GM21619 (cell line): ENCODE data around the gene RNU6-8.

Source experiments
- ATAC-seq: cut with Tn5 transposase; IDR thresholded peaks from one replicate; pipeline ENCODE4 v1.9.1; 2021; ENCODE audit not compliant: unreplicated experiment

The RNU6-8 gene

GRCh38 chr14:32202998-32203882 is at the start of gene RNU6-8:
TSS of gene RNU6-8 (minus strand) at chr14:32203269.
- peak; percentile 59 for ATAC-seq

- peak; percentile 88 for ATAC-seq
Measured at GRCh38 chr14:32252030-32252670, 49.1 kb upstream of the RNU6-8 start.

GRCh38 chr14:32251530-32251929 is 48.5 kb upstream of the RNU6-8 start:
- no peak for ATAC-seq

GRCh38 chr14:32250681-32251080 is 47.6 kb upstream of the RNU6-8 start:
- no peak for ATAC-seq

- ATAC-seq: no peak
Measured at GRCh38 chr14:32249780-32250179, 46.7 kb upstream of the RNU6-8 start.

GRCh38 chr14:32249371-32249770 is 46.3 kb upstream of the RNU6-8 start:
- no peak for ATAC-seq

GRCh38 chr14:32246751-32247150 is 43.7 kb upstream of the RNU6-8 start:
- no peak for ATAC-seq

GRCh38 chr14:32244404-32244803 is 41.3 kb upstream of the RNU6-8 start:
- no peak for ATAC-seq

GRCh38 chr14:32233260-32233659 is 30.2 kb upstream of the RNU6-8 start:
- ATAC-seq: no peak

GRCh38 chr14:32232481-32232880 is 29.4 kb upstream of the RNU6-8 start:
- ATAC-seq: no peak

- ATAC-seq: no peak
Measured at GRCh38 chr14:32230695-32231280, 27.7 kb upstream of the RNU6-8 start.

- ATAC-seq: no peak
Measured at GRCh38 chr14:32230181-32230580, 27.1 kb upstream of the RNU6-8 start.

- no peak for ATAC-seq
Measured at GRCh38 chr14:32226056-32226455, 23.0 kb upstream of the RNU6-8 start.

GRCh38 chr14:32225378-32225920 is 22.4 kb upstream of the RNU6-8 start:
- ATAC-seq: no peak

- no peak for ATAC-seq
Measured at GRCh38 chr14:32224737-32225377, 21.8 kb upstream of the RNU6-8 start.

- no peak for ATAC-seq
Measured at GRCh38 chr14:32217301-32217700, 14.2 kb upstream of the RNU6-8 start.

- ATAC-seq: no peak
Measured at GRCh38 chr14:32212833-32213232, 9.8 kb upstream of the RNU6-8 start.

- no peak for ATAC-seq
Measured at GRCh38 chr14:32211068-32211404, 8.0 kb upstream of the RNU6-8 start.

- ATAC-seq: no peak
Measured at GRCh38 chr14:32209471-32209870, 6.4 kb upstream of the RNU6-8 start.

- ATAC-seq: no peak
Measured at GRCh38 chr14:32208490-32208889, 5.4 kb upstream of the RNU6-8 start.

GRCh38 chr14:32206552-32206951 is 3.5 kb upstream of the RNU6-8 start:
- ATAC-seq: no peak
